ENCODE results near the gene S100G.
"Not testable (repeated sequence)": the region's sequence is repeated elsewhere in the genome, so short reads cannot be mapped to it uniquely, and the experiment has no call there.

The S100G gene

DNA sequence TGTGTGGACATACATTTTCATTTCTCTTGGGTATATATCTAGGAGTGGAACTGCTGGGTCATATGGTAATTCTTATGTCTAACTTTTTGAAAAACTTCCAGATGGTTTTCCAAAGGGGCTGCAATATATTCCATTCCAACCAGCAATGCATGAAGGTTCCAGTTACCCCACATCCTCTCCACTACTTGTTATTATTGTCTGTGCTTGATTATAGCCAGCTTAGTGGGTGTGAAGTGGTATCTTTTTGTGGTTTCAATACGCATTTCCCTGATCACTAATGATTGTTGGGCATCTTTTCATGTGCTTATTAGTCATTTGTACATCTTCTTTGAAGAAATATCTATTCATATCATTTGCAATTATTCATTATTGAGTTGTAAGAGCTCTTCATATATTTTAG is 31.5 kb upstream of the S100G start:
- H3K4me3 ChIP-seq (ENCODE audit: low read length): no peak overlapping the region
- no peaks in the 10 kb centered on the region for H3K36me3 ChIP-seq (ENCODE audit: control insufficient read depth, insufficient read depth, low read length)
- no peaks in the 10 kb centered on the region for H3K27me3 ChIP-seq (ENCODE audit: control insufficient read depth, insufficient read depth, low read length)
- no peak overlapping the region for H3K27ac ChIP-seq (ENCODE audit: low read length)
- H3K4me1 ChIP-seq (ENCODE audit: control insufficient read depth, insufficient read depth, low read length): peaks cover 1% of the 10 kb centered on the region; the same call in 1 of the 2 replicates
- no peaks in the 10 kb centered on the region for H3K9me3 ChIP-seq (ENCODE audit: control insufficient read depth, insufficient read depth, low read length)
- WGBS (ENCODE audit: insufficient coverage, insufficient read length): no CpG with 5 or more reads among the region's 1 CpG
- no peak for DNase-seq (ENCODE audit: low read depth, low spot score)

DNA sequence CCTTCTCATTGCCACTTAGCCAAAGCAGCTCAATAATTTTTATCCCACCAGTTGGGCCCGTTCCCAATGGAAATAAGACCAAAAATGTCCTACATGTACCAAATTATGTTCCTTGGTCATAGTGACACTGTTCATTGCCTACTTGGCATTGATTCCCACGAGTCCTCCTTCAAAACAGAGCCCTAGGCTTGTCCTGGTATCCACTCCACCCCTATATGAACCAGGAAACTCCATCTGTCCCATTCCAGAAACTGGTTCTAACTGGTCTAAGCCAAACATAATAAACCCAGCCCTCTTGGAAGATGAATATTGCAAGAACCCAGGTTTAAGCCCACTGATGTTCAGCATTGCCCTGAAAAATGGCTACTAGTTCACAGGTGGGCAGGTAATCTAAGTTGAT is 30.9 kb upstream of the S100G start:
- H3K4me1 ChIP-seq (ENCODE audit: control insufficient read depth, insufficient read depth, low read length): peaks cover 1% of the 10 kb centered on the region; the same call in 1 of the 2 replicates
- no peaks in the 10 kb centered on the region for H3K9me3 ChIP-seq (ENCODE audit: control insufficient read depth, insufficient read depth, low read length)
- H3K36me3 ChIP-seq (ENCODE audit: control insufficient read depth, insufficient read depth, low read length): no peaks in the 10 kb centered on the region
- DNase-seq (ENCODE audit: low read depth, low spot score): no peak
- H3K27me3 ChIP-seq (ENCODE audit: control insufficient read depth, insufficient read depth, low read length): no peaks in the 10 kb centered on the region
- WGBS (ENCODE audit: insufficient coverage, insufficient read length): no CpG with 5 or more reads among the region's 2 CpGs
- no peak overlapping the region for H3K27ac ChIP-seq (ENCODE audit: low read length)
- H3K4me3 ChIP-seq (ENCODE audit: low read length): no peak overlapping the region

DNA sequence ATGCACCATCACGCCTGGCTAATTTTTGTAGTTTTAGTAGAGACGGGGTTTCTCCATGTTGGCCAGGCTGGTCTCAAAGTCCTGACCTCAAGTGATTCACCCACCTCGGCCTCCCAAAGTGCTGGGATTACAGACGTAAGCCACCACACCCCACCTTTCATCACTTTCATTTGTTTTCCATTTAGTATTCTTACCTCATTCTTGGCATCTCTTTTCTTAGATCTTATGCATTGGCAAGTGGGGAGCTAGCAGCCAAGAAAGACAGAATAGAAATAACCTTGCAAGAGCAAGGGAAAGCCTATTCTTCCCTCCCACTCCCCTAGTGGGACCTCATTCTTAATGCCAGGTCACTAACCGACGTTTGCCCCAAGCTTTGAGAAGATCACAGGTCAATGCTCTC is 21.4 kb upstream of the S100G start:
- not testable (repeated sequence) for H3K27ac ChIP-seq (ENCODE audit: low read length); H3K9me3 ChIP-seq (ENCODE audit: control insufficient read depth, insufficient read depth, low read length); H3K36me3 ChIP-seq (ENCODE audit: control insufficient read depth, insufficient read depth, low read length); H3K4me1 ChIP-seq (ENCODE audit: control insufficient read depth, insufficient read depth, low read length); H3K27me3 ChIP-seq (ENCODE audit: control insufficient read depth, insufficient read depth, low read length); H3K4me3 ChIP-seq (ENCODE audit: low read length); DNase-seq (ENCODE audit: low read depth, low spot score)
- WGBS (ENCODE audit: insufficient coverage, insufficient read length): no CpG with 5 or more reads among the region's 6 CpGs

DNA sequence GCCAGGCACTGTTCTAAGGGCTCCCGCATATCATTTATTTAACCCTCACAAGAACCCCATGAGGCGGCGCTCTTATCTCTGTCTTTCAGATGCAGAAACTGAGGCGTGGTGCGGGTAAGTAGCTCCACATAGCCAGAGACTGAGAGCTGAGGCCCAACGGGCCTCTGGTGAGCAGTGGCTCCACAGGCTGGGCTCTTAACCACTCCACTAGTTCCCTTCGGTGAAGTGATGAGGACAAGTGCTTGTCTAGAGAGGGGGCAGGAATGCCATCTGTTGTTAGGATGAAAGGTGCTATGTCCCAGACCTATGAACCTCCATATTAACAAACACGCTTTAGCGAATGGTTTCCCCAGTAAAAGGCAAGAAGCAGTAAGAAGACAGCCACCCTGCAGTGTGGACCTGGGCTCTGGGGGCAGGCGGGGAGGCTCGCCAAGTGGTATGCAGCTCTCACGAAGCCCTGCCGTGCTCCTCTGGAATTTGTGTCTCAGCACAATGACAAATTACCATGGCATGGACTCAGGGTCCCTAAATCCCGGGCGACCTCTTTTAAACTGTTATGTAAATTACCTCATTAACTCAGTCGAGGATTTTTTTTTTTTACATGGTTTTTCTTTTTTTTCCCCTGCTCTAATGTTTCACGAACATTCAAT is 20.9 kb upstream of the S100G start:
- H3K27ac ChIP-seq (ENCODE audit: low read length): no peak overlapping the region
- peak; percentile 22 for DNase-seq (ENCODE audit: low read depth, low spot score)

DNA sequence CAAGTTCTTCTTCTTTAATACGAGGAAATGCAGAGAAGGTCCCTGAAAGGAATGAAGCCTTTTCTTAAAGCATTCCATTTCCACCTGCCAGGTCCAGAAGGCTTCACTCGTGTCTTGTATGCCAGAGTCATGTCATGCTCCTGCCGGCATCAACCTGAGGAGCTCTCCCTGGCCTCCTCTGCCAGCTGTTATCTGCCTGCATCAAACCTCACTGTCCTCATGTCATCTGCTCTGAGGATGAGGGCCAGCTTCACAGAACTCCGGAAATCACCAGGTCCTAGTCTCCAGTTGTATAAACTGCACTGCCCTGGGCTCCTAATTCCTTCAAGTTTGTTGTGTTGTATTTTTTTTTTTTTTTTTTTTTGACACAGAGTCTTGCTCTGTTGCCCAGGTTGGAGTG is 20.0 kb upstream of the S100G start:
- no peaks in the 10 kb centered on the region for H3K27me3 ChIP-seq (ENCODE audit: control insufficient read depth, insufficient read depth, low read length)
- no peaks in the 10 kb centered on the region for H3K9me3 ChIP-seq (ENCODE audit: control insufficient read depth, insufficient read depth, low read length)
- peaks cover 3% of the 10 kb centered on the region; the same call in 1 of the 2 replicates for H3K4me1 ChIP-seq (ENCODE audit: control insufficient read depth, insufficient read depth, low read length)
- no peak for DNase-seq (ENCODE audit: low read depth, low spot score)
- WGBS (ENCODE audit: insufficient coverage, insufficient read length): no CpG with 5 or more reads among the region's 4 CpGs
- no peak overlapping the region for H3K4me3 ChIP-seq (ENCODE audit: low read length)
- H3K36me3 ChIP-seq (ENCODE audit: control insufficient read depth, insufficient read depth, low read length): no peaks in the 10 kb centered on the region
- no peak overlapping the region for H3K27ac ChIP-seq (ENCODE audit: low read length)

More for the DNA sequence above, 20.9 kb upstream of the S100G start:
- Histone ChIP-seq H3K4me1 (ENCODE audit: control insufficient read depth, insufficient read depth, low read length) (peaks cover 3% of the 10 kb centered on the region; the same call in 1 of the 2 replicates), H3K36me3 (ENCODE audit: control insufficient read depth, insufficient read depth, low read length) (no peaks in the 10 kb centered on the region), H3K4me3 (ENCODE audit: low read length) (no peak overlapping the region), H3K27me3 (ENCODE audit: control insufficient read depth, insufficient read depth, low read length) (no peaks in the 10 kb centered on the region), H3K9me3 (ENCODE audit: control insufficient read depth, insufficient read depth, low read length) (no peaks in the 10 kb centered on the region)
- no CpG with 5 or more reads among the region's 17 CpGs for WGBS (ENCODE audit: insufficient coverage, insufficient read length)

DNA sequence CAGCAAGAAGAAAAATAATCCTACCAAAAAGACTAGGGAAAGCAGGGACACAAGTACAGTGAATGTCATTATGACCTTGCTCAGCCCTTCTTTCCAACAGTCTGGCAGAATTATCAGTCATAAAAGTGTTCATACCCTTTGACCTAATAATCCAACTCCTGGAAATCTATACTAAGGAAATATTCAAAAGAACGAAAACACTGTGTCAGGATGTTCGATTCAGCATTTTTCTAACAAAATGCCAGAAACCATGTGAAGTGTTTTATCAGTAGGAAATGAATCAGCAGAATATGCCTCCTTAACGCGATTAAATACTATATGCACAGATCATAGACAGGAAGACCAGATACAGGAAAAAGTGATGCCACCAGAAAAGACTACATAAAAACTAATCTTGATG is 16.2 kb upstream of the S100G start:
- Histone ChIP-seq H3K27ac (ENCODE audit: low read length) (no peak overlapping the region), H3K4me3 (ENCODE audit: low read length) (no peak overlapping the region), H3K9me3 (ENCODE audit: control insufficient read depth, insufficient read depth, low read length) (no peaks in the 10 kb centered on the region), H3K36me3 (ENCODE audit: control insufficient read depth, insufficient read depth, low read length) (no peaks in the 10 kb centered on the region), H3K4me1 (ENCODE audit: control insufficient read depth, insufficient read depth, low read length) (peaks cover 3% of the 10 kb centered on the region; the same call in 1 of the 2 replicates), H3K27me3 (ENCODE audit: control insufficient read depth, insufficient read depth, low read length) (no peaks in the 10 kb centered on the region)
- DNase-seq (ENCODE audit: low read depth, low spot score): no peak
- no CpG with 5 or more reads among the region's 4 CpGs for WGBS (ENCODE audit: insufficient coverage, insufficient read length)

DNA sequence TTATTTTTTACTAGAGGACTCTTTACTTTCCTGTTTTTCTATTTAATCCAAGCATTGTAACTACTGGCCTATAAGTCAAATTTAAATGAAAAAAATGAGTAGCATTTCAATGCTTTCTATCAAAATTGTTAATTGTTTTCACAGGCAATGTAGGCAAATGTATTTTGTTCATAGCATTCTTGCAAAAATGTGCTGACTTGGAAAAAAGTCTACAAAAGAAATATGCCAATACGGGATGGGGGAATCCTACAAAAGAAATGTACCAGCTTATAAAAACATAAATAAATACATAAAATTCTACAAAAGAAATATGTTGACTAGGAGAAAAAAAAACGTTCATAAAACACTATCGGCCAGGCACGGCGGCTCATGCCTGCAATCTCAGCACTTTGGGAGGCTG is 14.9 kb upstream of the S100G start:
- no peaks in the 10 kb centered on the region for H3K27me3 ChIP-seq (ENCODE audit: control insufficient read depth, insufficient read depth, low read length)
- no peak for DNase-seq (ENCODE audit: low read depth, low spot score)
- no peaks in the 10 kb centered on the region for H3K9me3 ChIP-seq (ENCODE audit: control insufficient read depth, insufficient read depth, low read length)
- H3K36me3 ChIP-seq (ENCODE audit: control insufficient read depth, insufficient read depth, low read length): no peaks in the 10 kb centered on the region
- H3K27ac ChIP-seq (ENCODE audit: low read length): no peak overlapping the region
- H3K4me3 ChIP-seq (ENCODE audit: low read length): no peak overlapping the region
- no CpG with 5 or more reads among the region's 5 CpGs for WGBS (ENCODE audit: insufficient coverage, insufficient read length)
- H3K4me1 ChIP-seq (ENCODE audit: control insufficient read depth, insufficient read depth, low read length): no peaks in the 10 kb centered on the region

DNA sequence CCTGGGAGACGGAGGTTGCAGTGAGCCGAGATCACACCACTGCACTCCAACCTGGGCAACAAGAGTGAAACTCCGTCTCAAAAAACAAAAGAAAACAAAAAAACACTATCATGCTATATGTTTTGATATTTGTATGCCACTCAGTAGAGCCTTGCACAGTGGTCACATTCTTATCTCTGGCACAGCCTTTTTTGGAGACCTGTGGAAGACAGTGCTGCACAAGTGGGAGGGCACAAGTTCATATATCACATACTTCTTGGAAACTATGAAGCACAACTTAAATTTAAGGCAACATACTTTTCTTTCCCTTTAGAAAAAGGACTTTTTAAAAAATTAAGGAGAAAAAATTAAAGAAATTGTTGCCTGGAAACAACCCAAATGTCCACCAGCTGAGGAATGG is 14.4 kb upstream of the S100G start:
- Histone ChIP-seq H3K36me3 (ENCODE audit: control insufficient read depth, insufficient read depth, low read length) (no peaks in the 10 kb centered on the region), H3K9me3 (ENCODE audit: control insufficient read depth, insufficient read depth, low read length) (no peaks in the 10 kb centered on the region), H3K4me3 (ENCODE audit: low read length) (no peak overlapping the region), H3K27ac (ENCODE audit: low read length) (no peak overlapping the region), H3K4me1 (ENCODE audit: control insufficient read depth, insufficient read depth, low read length) (no peaks in the 10 kb centered on the region), H3K27me3 (ENCODE audit: control insufficient read depth, insufficient read depth, low read length) (no peaks in the 10 kb centered on the region)
- no peak for DNase-seq (ENCODE audit: low read depth, low spot score)
- WGBS (ENCODE audit: insufficient coverage, insufficient read length): no CpG with 5 or more reads among the region's 3 CpGs

DNA sequence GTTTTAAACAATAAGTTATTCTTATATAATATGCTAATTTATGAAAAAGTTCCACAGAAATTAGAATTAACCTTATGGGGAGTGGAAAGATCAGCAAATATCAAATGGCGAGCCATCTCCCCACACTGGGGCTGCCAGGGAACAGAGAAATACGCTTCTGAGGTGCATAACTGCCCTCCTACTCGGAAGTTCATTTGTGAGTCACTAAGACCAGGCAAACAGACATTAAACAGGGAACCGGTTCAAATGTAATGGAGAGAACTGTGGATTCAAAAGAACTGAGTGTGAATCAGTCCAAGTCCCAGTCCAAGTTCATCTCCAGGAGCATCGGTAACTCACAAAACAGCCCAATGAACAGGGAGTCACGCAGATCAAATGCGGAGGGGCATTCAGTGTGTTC is 11.4 kb upstream of the S100G start:
- no peak overlapping the region for H3K4me3 ChIP-seq (ENCODE audit: low read length)
- no peak for DNase-seq (ENCODE audit: low read depth, low spot score)
- no peaks in the 10 kb centered on the region for H3K27me3 ChIP-seq (ENCODE audit: control insufficient read depth, insufficient read depth, low read length)
- no peaks in the 10 kb centered on the region for H3K36me3 ChIP-seq (ENCODE audit: control insufficient read depth, insufficient read depth, low read length)
- H3K4me1 ChIP-seq (ENCODE audit: control insufficient read depth, insufficient read depth, low read length): no peaks in the 10 kb centered on the region; the same call in 1 of the 2 replicates
- no CpG with 5 or more reads among the region's 7 CpGs for WGBS (ENCODE audit: insufficient coverage, insufficient read length)
- H3K27ac ChIP-seq (ENCODE audit: low read length): no peak overlapping the region
- H3K9me3 ChIP-seq (ENCODE audit: control insufficient read depth, insufficient read depth, low read length): no peaks in the 10 kb centered on the region

DNA sequence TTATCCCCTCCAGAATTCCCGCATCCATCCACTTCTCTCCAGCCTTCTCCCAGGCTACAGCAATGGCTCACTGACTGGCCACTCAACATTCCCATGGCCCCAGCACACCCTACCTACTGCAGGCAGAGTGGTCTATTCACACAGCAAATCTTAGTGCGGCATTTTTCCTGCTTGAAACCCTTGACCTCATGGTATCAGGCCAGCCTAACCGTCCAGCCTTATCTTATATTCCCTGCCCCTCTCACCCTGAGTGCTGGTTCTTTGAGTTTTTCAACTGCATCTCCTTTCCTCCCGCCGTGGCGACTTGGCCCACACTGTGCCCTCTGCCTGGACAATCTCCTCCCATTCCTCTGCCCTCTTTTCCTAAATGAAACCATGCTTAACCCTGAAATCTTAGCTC is 10.0 kb upstream of the S100G start:
- H3K9me3 ChIP-seq (ENCODE audit: control insufficient read depth, insufficient read depth, low read length): no peaks in the 10 kb centered on the region
- peaks cover 1% of the 10 kb centered on the region; the same call in 1 of the 2 replicates for H3K4me1 ChIP-seq (ENCODE audit: control insufficient read depth, insufficient read depth, low read length)
- H3K27ac ChIP-seq (ENCODE audit: low read length): no peak overlapping the region
- H3K27me3 ChIP-seq (ENCODE audit: control insufficient read depth, insufficient read depth, low read length): no peaks in the 10 kb centered on the region
- DNase-seq (ENCODE audit: low read depth, low spot score): no peak
- no peak overlapping the region for H3K4me3 ChIP-seq (ENCODE audit: low read length)
- WGBS (ENCODE audit: insufficient coverage, insufficient read length): no CpG with 5 or more reads among the region's 6 CpGs
- no peaks in the 10 kb centered on the region for H3K36me3 ChIP-seq (ENCODE audit: control insufficient read depth, insufficient read depth, low read length)

DNA sequence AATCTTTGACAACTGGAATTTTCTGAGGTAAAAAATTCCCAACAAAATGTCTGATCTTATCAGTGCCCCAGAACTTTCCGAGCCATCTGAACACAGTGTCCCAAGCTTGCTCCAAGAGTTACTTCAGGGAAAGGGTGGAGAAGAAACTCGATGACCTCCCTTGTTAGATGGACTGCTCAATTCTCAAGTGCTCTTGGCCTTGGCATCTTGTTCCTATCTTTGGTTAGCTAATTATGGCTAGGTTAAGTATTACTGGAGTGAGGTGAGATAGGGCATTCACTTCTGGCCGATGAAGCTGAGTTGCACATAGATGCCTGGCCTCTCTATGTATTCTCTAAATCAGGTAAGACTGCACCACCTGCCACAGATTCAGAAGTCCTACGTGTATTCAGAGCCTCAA is 9.1 kb upstream of the S100G start:
- Histone ChIP-seq H3K9me3 (ENCODE audit: control insufficient read depth, insufficient read depth, low read length) (no peaks in the 10 kb centered on the region), H3K36me3 (ENCODE audit: control insufficient read depth, insufficient read depth, low read length) (no peaks in the 10 kb centered on the region), H3K27ac (ENCODE audit: low read length) (no peak overlapping the region), H3K4me1 (ENCODE audit: control insufficient read depth, insufficient read depth, low read length) (peaks cover 1% of the 10 kb centered on the region; the same call in 1 of the 2 replicates), H3K4me3 (ENCODE audit: low read length) (no peak overlapping the region), H3K27me3 (ENCODE audit: control insufficient read depth, insufficient read depth, low read length) (no peaks in the 10 kb centered on the region)
- WGBS (ENCODE audit: insufficient coverage, insufficient read length): no CpG with 5 or more reads among the region's 4 CpGs
- no peak for DNase-seq (ENCODE audit: low read depth, low spot score)

All from iPS DF 6.9 (cell line).